GM21515 (cell line): ENCODE measurements around the gene UBXN7.
"Not testable (repeated sequence)": the region's sequence is repeated elsewhere in the genome, so short reads cannot be mapped to it uniquely, and the experiment has no call there.

Experiments used
- ATAC-seq: cut with Tn5 transposase; IDR thresholded peaks from one replicate; pipeline ENCODE4 v1.9.1; 2021; ENCODE audit not compliant: unreplicated experiment

The UBXN7 gene, protein sequence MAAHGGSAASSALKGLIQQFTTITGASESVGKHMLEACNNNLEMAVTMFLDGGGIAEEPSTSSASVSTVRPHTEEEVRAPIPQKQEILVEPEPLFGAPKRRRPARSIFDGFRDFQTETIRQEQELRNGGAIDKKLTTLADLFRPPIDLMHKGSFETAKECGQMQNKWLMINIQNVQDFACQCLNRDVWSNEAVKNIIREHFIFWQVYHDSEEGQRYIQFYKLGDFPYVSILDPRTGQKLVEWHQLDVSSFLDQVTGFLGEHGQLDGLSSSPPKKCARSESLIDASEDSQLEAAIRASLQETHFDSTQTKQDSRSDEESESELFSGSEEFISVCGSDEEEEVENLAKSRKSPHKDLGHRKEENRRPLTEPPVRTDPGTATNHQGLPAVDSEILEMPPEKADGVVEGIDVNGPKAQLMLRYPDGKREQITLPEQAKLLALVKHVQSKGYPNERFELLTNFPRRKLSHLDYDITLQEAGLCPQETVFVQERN

DNA sequence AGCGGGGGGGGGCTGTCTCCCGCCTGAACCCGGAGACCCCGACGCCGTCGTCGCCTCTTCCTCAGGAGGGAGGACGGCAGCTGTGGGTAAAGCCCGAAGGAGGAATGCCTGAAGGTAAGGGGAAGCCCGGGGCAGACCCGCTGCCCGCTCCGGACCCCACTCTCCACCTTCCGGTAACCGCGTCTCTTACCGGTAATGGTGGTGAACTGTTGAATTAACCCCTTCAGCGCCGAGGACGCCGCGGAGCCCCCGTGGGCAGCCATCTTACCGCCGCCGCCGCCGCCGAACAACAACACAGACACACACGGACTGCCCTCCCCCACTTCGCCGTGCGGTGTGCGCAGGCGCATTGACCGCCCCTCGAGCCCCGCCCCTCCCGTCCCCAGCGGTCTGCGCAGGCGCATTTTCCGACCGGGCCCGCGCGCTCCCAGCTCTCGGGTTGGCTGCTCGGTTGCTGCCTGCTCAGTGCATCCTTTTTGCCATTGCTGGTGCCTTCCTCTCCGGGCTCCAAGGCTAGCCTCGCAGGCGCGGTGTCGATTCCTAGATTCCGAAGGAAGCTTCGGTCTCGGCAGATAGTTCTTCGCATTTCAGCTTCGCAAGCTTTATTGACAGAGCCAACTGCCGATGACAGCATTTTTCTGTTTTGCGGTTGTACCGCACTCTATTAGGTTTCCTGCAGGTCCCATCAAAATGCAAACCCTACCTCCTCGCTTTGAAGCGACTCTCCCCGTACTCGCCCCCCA, at the start of gene UBXN7:
Gene UBXN7, minus strand, starts transcription at position 291 of the 743 bp plus-strand sequence. Its CDS starts 28 bp downstream, at position 263.
- ATAC-seq: peak; percentile 65

DNA sequence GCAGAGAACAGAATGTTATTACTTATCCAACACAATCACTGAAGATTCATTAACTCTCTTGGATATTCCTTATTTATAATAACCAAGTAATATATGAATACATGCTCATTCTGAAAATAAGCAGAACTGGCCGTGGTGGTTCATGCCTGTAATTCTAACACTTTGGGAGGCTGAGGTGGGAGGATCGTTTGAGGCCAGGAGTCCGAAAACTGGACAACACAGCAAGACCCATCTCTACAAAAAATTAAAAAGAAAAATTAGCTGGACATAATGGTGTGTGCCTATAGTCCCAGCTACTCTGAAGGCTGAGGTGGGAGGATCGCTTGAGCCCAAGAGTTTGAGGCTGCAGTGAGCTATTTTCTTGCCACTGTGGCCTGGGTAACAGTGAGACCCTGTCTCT, 45.5 kb upstream of the UBXN7 start:
- ATAC-seq: no peak

DNA sequence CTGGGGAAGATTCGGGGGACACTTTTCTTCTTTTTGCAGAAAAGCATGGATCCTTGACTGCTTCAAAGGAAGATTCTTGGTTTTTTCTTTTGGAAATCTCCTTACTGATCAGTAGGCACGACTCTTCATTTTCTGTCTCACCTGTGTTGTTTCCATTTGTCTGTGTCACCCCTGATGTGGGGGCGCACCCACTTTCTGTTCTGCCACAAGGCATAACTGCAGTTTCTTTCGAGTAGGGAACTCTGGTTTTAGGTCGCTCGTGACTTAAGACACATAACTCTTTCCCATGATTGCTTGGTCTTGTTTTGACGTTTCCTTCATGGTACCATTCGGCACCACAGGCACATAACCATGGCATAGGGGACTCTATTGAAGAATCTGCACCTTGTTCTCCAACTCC, 40.1 kb upstream of the UBXN7 start:
- no peak for ATAC-seq

DNA sequence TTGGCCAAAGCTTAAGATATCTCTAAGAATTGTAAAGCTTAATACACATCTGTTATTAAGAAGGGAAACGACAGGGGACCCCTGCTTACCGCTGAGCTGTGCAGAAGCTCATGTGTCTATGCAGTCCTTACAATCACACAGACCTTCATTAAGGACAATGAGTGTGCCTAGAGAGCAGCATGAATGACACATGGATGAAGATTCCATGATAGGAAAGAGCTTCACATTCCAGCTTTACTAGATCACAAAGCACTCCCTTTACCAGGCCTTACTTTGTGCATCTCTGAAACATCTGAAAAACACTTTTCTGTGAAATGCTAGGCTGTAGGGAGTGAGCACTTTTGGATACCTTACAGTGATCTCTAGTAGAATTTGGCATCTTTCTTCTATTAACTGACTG, 39.3 kb upstream of the UBXN7 start:
- ATAC-seq: no peak

DNA sequence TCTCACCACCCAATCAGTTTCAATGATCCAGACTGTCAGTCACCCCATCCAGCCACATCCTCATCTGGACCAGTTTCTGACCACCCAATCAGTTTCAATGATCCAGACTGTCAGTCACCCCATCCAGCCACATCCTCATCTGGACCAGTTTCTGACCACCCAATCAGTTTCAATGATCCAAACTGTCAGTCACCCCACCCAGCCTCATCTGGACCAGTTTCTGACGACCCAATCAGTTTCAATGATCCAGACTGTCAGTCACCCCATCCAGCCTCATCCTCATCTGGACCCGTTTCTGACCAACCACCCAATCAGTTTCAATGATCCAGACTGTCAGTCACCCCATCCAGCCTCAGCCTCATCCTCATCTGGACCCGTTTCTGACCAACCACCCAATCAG, 38.0 kb upstream of the UBXN7 start:
- ATAC-seq: not testable (repeated sequence)

DNA sequence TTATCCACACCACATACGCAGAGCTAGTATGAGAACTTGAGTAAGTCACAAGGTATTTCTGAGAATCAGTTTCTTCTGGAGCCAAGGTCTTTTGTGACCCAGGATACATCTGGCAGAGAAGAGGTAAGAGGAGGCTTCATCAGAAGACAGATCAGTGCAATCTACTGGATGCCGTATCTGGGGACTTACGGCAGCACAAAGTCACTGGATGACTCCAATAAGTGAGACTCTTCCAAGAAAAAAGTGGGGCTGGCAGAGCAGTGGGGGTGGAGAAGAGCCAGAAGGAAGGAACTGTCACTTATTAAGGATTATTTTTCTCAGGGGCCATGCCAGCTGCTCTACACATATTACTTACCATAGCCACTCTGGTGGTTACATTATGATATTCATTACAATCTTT, 31.6 kb upstream of the UBXN7 start:
- ATAC-seq: no peak

DNA sequence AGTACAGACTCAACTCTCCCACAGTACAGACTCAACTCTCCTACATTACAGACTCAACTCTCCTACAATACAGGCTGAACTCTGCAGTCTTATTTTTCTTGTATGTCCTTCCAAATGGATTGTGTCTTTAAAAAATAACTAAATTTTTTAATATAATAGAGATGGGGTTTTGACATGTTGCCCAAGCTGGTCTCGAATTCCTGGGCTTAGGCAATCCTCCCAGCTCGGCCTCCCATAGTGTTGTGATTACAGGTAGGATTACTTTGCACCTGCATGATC, 31.2 kb upstream of the UBXN7 start:
- no peak for ATAC-seq

DNA sequence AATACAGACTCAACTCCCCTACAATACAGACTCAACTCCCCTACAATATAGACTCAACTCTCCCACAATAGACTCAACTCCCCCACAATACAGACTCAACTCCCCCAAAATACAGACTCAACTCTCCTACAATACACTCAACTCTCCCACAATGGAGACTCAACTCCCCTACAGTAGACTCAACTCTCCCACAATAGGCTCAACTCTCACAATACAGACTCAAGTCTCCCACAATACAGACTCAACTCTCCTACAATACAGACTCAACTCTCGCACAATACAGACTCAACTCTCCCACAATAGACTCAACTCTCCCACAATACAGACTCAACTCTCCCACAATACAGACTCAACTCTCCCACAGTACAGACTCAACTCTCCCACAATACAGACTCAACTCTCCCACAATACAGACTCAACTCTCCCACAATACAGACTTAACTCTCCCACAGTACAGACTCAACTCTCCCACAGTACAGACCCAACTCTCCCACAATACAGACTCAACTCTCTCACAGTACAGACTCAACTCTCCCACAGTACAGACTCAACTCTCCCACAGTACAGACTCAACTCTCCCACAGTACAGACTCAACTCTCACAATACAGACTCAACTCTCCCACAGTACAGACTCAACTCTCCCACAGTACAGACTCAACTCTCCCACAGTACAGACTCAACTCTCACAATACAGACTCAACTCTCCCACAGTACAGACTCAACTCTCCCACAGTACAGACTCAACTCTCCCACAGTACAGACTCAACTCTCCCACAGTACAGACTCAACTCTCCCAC, 30.7 kb upstream of the UBXN7 start:
- not testable (repeated sequence) for ATAC-seq

DNA sequence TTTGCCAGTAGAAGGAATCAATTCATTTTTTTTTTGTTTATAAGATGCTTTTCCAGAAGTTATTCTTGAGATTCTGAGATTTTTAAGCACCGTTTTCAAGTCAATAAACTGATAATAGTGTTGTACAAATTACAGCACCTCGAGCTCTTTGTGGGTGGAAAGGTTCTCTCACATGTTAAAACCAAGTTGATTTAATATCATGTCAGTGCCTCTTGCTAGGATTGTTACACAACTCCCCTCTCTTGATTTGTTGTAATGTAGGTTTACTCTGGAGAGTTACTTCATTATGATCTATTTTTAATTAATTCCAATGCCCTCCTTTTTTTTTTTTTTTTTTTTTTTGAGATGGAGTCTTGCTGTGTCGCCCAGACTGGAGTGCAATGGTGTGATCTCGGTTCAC, 25.8 kb upstream of the UBXN7 start:
- no peak for ATAC-seq

DNA sequence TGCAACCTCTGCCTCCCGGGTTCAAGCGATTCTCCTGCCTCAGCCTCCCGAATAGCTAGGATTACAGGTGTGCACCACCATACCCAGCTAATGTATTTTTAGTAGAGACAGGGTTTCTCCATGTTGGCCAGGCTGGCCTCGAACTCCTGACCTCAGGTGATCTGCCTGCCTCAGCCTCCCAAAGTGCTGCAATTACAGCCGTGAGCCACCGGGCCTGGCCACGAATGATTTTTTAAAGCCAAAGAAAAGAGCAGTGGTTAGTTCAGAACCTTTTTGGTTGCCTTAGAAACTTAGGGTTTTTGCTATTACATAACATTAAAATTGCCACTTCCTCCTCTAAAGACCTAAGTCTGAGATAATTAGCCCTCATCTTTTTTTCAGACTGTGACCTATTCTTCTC, 25.2 kb upstream of the UBXN7 start:
- not testable (repeated sequence) for ATAC-seq

DNA sequence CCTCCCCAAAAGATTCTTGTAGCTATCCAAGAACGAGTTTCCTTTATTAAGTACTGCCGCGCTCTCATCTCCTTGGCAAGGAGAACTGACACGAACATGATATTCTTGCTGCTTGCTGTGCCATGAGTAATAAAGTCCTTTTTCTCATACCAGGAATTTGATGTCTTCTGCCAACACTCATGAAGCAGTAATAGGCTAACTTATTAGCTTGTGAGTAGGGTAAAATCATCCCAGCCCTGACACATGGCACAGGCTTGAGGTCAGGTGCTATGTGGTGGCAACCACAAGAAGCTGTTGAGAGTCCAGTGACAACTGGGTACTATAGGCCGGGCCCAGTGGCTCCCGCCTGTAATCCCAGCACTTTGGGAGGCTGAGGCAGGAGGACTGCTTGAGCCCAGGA, 22.7 kb upstream of the UBXN7 start:
- no peak for ATAC-seq

DNA sequence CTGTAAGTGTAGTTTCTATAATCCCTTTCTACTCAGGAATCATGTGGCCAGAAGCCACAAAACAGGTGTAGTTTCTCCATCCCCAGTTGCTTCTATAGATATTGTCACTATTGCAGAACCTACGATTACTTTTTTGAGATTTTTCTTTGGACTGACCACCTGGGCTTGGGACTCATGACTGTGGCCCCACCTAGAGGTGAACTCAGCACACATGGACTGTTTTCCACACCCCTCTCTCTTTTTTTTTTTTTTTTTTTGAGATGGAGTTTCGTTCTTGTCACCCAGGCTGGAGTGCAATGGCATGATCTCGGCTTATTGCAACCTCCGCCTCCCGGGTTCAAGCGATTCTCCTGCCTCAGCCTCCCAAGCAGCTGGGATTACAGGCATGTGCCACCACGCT, 13.2 kb upstream of the UBXN7 start:
- not testable (repeated sequence) for ATAC-seq

DNA sequence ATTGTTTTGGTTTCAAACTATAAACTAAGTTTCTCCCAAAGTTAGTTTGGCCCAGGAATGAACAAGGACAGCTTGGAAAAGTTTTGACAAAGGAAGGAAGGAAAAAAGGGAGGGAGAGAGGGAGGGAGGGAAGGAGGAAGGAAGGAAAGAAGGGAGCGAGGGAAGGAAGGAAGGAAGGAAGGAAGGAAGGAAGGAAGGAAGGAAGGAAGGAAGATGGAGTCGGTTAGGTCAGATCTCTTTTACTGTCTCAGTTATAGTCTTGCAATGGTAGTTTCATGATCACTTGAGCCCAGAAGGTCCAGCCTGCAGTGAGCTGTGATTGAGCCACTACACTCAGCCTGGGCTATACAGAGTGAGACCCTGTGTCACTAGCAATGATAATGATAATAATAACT, 12.3 kb upstream of the UBXN7 start:
- no peak for ATAC-seq

DNA sequence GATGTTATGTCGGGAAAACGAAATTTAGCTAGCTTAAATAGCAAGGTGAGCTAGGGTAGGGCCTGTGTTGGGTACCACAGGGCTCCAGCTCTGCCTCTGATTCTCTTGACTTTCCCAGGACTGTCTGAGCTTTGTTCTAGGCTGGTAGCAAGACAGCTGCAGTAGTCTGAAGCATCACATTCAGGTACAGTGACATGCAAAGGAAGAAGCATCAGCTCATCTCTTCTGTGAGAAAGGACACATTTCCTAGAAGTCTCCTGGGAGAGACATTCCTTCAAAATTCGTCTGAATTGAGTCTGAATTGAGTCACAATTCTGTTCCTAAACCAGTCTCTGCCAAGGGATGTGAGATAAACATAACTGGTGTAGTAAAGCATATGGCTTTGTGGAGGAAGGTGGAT, 8.5 kb upstream of the UBXN7 start:
- ATAC-seq: no peak

DNA sequence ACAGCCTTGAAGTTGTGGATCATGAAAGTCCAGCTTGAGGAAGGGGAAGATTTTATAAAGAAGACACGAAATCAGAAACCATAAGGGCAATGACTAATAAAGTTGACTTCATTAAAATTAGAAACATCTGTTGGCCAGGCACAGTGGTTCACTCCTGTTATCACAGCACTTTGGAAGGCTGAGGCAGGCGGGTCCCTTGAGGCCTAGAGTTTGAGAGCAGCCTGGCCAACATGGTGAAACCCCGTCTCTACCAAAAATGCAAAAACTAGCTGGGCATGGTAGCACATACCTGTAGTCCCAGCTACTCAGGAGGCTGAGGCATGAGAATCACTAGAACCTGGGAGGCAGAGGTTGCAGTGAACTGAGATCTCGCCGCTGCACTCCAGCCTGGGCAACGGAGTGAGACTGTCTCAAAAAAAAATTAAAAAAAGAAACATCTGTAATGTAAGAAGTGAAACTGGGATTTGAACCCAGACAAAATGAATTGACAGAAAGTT, 7.9 kb upstream of the UBXN7 start:
- ATAC-seq: no peak

DNA sequence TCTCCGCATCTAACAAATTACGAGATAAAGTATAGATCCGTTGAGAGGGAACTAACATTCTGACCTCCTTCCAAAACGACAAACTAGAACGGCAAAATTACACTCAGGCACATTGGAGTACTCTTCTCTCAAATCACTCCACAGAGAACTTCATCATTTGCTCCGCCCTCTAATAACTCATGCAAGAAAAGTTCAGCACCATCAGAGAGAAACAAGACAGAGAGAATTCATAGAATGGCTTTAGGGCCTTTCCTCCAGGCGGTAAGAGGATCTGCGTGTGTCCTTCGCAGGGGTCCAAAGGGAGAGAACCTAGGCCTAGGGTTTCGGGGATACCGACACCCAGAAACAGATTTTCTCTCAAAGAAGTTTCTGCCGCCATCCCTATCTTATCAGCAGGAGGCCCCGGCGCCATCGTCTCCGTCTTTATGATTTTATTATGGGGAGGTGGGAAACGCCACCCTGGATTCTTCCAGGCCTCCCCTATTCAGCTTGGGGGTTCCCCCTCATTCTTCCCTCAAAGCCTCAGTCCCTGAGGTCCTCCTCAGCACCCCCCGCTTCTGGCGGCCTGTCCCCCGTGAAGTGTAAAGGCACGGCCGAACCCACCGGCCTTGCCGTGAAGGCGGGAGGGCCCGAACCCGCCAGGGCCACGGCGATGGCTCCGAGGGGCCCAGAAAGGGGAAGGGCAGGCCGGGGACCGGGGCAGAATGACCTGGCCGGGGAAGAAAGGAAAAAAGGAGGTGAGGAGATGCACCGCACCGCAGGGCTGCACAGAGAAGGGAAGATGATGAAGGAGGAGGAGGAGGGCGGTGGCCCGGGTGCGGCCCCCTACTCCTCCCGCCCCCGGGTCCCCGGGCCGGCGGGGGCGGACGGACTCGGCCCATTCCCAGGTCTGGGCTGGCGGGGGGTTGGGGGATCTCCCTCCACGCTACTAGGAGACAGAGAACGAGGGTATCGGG, 768 bp downstream of the UBXN7 start:
- peak; percentile 34 for ATAC-seq

DNA sequence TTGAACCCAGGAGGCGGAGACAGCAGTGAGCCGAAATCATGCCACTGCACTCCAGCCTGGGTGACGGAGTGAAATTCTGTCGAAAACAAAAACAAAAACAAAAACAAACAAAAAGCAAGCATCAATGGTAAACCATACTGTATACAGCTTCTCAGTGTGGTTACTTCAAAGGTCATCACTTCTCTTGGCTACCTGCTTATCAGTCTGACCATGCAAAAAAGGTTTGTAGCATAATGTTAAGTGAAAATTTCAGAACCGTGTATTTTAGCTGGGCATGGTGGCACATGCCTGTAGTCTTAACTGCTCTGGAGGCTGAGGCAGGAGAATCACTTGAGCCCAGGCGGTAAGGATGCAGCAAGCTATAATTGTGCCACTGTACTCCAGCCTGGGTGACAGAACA, 4.2 kb downstream of the UBXN7 start:
- no peak for ATAC-seq

DNA sequence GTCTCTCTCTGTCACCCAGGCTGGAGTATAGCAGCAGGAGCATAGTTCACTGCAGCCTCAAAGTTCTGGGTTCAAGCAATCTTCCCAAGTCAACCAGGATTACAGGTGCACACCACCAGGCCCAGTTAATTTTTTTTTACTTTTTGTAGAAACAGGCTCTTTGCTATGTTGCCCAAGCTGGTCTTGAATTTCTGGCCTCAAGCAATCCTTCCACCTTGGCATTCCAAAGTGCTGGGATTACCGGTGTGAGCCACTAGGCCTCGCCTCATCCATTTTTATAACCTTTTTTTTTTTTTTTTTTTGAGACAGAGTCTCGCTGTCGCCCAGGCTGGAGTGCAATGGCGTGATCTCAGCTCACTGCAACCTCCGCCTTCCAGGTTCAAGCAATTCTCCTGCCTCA, 7.8 kb downstream of the UBXN7 start:
- not testable (repeated sequence) for ATAC-seq

DNA sequence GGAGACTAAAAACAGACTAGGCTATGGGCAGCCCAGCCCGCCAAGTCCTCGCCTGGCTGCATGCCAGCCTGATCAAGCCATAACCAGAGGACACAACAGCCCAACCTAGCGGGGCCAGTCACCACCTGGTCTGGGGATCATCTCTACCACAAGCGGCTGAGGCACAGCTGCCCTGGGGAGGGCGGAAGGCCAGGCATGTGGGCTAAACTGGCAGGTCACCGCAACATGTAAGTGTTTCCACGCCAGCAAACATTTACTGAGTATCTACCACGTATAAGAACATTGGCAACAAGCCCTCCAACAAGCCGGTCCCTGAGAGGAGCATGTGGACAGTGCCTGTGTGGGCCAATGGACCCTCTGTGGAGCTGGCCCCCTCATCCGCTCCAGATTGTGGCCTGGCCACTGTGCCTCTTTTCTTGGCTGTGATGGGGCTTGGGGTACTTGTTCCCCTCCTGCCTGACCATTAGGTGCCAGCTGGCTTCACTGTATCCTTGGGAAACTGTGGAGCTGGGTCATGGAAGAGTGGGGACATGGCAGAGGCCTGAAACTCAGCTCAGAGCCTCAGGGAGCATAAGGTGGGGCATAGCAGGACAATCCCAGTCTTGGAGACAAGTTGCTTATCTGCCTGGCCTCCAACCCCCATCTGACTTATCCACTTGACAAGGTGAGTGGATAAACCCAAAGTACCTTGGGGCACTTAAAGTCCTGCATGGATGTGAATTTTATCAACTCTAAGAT, 9.0 kb downstream of the UBXN7 start:
- no peak for ATAC-seq

DNA sequence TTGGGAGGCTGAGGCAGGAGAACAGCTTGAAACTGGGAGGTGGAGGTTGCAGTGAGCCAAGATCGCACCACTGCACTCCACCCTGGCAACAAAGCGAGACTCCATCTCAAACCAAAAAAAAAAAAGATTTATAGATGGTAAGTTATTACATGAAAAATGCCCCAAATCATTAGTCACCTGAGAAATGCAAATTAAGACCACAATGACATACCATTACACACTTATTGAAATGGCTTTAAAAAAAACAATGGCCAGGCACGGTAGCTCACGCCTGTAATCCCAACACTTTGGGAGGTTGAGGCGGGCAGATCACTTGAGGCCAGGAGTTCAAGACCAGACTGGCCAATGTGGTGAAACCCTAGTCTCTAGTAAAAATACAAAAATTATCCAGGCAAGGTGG, 10.6 kb downstream of the UBXN7 start:
- not testable (repeated sequence) for ATAC-seq
